Muscle of back (tissue), 11 donors: ENCODE results near the gene TCEA3. TPM values are rescaled to one million over a fixed set of nuclear protein-coding genes. Genes with fewer than 3 reads are reported as not detected.

Experiments
- DNase-seq, 3 donors: peaks; one replicate each; pipeline versions ENCODE4 v3.0.0 to v3.0.0-alpha.2; 2013
- polyA plus RNA-seq, 10 donors: library from polyadenylated mRNA; unstranded; fragments of 120-200 nt; gene quantifications; one replicate each; pipeline ENCODE4 v1.2.1, GENCODE V29; 2013; ENCODE audit not compliant: insufficient read length in 10 of 10

TCEA3 gene
- polyA plus RNA-seq, 10 donors = 164 to 377 (median 286) TPM

DNA sequence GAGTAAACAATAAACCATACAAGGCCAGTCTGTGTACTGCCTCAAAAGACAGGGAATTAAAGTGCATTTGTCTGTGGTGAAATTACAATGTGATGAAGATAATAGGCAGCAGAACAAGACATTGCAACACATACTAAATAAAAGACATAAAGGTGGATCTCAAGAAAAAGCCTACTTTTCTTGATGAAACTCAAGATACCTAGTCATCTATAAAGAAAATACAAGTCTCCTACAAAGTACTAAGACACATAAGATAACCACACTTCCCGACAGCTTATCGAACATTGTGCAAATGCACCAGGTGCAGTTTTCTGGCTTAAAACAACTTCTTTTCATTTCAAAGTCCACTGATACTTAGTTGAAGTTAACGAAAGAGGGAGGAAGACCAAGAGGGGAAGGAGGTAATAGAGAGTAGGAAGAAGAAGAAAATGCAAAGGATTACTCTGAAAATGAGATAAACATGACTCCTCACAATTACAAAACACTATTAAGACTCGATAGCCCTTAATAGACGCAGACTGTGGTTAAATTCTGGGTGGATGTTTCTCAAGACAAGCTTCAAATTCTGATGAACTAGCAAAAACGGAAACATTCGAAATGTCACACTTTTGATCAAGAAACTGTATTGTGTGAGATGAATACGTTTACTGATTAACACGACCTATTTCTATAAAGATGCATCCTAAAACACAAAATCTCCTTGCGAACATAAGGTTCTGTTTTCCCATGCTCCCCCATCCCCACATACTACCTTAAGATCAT is 82.4 kb downstream of the TCEA3 start:
- peak in 1 of 3 donors; percentile 18 for DNase-seq

GRCh38 chr1:23339632-23340031 is 84.9 kb downstream of the TCEA3 start:
- no peak for DNase-seq

DNA sequence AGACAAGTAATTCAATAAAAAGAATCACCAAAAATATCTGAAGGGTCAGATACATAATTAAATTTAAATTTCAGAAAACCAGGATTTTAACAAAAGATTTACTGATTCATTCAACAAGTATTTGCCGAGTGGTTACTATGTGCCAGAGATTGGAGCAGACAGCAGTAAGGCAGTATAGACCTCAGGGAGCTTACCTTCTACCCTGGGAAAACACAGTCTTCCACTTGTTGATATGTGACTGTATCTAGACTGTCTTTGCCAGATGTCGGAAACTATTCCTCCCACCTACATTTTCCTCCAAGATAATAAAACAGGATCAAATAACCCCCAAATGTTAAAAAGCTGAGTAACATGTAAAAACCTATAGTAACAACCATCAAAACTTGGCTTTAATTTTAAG is 86.7 kb downstream of the TCEA3 start:
- no peak for DNase-seq

DNA sequence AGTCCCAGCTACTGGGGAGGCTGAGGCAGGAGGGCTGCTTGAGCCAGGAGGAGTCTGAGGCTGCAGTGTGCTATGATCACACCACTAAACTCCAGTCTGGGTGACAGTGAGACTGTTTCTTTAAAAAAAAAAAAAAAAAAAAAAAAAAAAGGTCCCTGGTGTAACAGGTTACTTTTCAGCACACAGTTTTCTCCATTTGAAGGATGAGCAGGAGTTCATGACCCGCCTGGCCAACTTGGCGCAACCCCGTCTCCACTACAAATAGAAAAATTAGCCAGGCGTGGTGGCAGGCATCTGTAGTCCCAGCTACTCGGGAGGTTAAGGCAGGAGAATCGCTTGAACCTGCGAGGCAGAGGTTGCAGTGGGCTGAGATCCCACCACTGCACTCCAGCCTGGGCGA is 92.8 kb downstream of the TCEA3 start:
- no peak for DNase-seq

Other genes with a start within 250 kb of the TCEA3 start
- gene HTR1D, start 207.2 kb downstream of the TCEA3 start, polyA plus RNA-seq = under 1 TPM in 3 of 10 donors, not detected in 7; 0.08 to 0.14 (median 0.10) TPM
- gene HNRNPR, start 80.5 kb downstream of the TCEA3 start, polyA plus RNA-seq = 100 to 1,000 TPM; 127 to 178 (median 143) TPM
- 10 to 100 TPM; 34.2 to 63.3 (median 42.6) TPM for gene ZNF436, start 54.9 kb downstream of the TCEA3 start, polyA plus RNA-seq
- gene ASAP3, start 59.4 kb upstream of the TCEA3 start, polyA plus RNA-seq = 10 to 100 TPM; 47.0 to 72.7 (median 52.6) TPM
- gene E2F2, start 106.5 kb upstream of the TCEA3 start, polyA plus RNA-seq = 1 to 10 TPM; 3.1 to 6.2 (median 4.3) TPM
- gene ID3, start 134.8 kb upstream of the TCEA3 start, polyA plus RNA-seq = 10 to 100 TPM; 37.3 to 88.9 (median 60.3) TPM